ENCODE data around the gene KRTAP4-11.
"Not testable (repeated sequence)": the region's sequence is repeated elsewhere in the genome, so short reads cannot be mapped to it uniquely, and the experiment has no call there.

Gene KRTAP4-11

DNA sequence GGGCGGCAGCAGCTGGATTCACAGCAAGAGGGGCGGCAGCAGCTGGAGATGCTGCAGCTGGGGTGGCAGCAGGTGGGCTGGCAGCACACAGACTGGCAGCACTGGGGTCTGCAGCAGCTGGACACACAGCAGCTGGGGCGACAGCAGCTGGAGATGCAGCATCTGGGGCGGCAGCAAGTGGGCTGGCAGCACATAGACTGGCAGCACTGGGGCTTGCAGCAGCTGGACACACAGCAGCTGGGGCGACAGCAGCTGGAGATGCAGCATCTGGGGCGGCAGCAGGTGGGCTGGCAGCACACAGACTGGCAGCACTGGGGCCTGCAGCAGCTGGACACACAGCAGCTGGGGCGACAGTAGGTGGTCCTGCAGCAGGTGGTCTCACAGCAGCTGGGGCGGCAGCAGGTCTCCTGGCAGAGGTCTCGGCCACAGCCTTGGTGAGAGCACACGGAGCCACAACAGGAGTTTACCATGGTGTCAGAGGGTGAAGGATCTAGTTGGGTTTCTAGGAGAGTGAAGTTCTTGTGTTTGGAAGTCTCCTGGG is at the start of gene KRTAP4-11:
KRTAP4-11 (minus strand) TSS at position 528 of the 541 bp plus-strand sequence; CDS start at position 470, 58 bp downstream.
- not testable (repeated sequence) for DNase-seq

DNA sequence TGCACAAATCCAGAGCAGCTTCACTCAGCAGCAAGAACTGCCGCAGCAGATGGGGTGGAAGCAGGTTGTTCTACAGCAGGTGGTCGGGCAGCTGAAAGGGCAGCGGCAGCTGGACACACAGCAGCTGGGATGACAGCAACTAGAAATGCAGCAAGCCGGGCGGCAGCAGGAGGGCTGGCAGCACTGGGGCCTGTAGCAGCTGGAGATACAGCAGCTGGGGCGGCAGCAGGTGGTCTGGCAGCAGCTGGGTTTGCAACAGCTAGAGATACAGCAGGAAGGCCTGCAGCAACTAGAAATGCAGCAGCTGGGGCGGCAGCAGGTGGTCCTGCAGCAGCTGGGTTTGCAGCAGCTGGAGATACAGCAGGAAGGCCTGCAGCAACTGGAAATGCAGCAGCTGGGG is 49.4 kb upstream of the KRTAP4-11 start:
- no peak for DNase-seq

DNA sequence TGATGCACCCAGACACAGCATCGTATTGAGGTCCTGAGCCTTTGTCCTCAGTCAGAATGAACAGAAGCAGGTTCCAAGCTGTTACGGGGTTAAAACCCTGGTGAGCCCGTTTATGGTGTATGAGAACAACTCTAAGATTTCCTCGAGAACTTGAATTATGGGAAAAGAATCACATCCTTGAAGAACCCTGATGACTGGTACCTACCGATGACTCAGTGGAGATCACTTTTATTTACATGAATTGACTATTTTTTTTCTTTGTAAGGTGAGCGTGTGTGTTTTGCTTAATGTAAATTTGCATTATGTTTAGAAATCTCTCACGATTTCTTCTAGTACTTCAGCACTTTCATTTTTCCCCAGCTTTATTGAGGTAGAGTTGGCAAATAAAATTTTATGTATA is 45.7 kb upstream of the KRTAP4-11 start:
- no peak for DNase-seq

DNA sequence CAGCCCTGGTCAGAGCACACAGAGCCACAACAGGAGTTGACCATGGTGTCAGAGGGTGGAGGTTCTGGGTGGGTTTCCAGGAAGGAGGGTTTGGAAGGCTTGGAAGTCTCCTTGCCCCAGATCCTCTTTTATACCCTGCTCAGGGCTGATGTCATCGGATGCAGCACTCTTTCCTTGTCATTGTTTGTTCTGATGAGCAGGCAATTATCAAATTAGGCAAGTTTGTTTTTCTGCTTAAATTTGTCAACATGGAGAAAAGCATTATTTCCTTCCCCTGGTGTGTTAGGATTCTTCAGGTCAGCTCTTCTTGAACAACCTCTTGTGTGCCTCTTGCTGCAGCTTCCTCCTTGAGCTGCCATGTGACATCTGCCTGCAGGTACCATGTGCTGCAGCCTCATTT is 42.5 kb upstream of the KRTAP4-11 start, which contains the start of gene KRTAP4-4:
KRTAP4-4 (minus strand) TSS at position 101 of the 400 bp plus-strand sequence; CDS start at position 44, 57 bp downstream.
- no peak for DNase-seq

DNA sequence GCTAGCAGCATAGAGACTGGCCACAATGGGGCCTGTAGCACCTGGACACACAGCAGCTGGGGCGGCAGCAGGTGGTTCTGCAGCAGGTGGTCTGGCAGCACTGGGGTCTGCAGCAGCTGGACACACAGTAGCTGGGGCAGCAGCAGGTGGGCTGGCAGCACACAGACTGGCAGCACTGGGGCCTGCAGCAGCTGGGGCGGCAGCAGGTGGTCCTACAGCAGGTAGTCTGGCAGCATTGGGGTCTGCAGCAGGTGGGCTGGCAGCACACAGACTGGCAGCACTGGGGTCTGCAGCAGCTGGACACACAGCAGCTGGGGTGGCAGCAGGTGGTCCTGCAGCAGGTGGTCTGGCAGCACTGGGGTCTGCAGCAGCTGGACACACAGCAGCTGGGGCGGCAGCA is 42.0 kb upstream of the KRTAP4-11 start:
- not testable (repeated sequence) for DNase-seq

DNA sequence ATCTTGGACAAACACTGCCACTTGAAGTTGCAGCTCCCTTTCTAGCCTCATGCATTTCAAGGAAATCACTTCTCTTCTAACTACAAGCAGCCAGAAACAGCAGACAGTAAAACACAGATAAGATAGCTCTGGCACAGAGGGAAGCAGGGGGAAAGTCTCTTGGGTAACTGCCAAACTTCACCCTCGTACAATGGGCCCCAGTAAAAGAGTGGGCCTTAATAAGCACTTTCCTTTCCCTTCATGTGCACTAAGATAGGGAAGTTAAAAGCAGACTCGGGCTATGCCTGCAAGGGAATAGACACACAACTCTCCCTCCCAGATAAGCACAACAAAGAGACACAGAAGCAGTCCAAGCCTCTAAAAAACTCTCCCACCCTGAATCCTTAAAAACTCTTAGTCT is 35.7 kb upstream of the KRTAP4-11 start:
- DNase-seq: no peak

DNA sequence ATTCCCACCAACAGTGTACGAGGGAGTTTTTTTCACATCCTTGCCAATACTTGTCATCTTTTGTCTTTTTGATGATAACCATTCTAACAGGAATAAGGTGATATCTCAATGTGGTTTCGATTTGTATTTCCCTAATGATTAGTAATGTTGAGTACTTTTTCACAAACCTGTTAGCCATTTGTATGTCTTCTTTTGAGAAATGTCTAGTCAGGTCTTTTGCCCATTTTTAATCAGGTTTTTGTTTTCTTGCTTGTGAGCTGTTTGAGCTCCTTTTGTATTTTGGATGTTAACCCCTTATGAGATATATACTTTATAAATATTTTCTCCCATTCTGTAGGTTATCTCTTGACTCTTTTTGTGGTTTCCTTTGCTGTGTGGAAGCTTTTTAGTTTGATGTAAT is 33.4 kb upstream of the KRTAP4-11 start:
- no peak for DNase-seq

DNA sequence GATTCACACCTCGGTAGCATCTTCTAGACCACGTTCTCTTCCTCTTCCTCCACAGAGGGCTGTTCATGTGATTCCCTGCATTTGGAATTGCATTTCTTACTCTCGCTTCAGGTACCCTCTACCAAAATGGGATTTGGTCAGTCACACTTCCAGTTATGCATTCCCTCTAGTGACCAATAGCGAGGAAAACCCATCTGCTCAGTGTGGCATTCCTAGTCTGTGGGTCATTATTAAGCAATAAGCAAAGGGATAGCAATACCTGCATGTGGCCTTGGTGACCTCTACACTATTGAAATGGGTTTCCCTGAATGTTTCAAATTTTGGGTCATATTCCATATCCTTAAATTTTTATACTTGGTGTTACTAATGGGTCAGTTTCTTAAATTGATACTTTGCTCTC is 31.9 kb upstream of the KRTAP4-11 start:
- no peak for DNase-seq

DNA sequence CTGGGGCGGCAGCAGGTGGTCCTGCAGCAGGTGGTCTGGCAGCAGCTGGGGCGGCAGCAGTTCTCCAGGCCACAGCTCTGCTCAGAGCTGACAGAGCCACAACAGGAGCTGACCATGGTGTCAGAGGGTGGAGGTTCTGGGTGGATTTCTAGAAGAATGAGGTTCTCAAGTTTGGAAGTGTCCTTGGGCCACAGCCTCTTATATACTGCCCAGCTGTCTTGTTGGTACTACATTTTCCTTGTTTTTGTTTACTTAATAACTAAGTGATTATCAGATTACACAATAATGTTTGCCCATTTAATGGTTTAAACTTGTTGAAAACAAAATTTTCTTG is 31.4 kb upstream of the KRTAP4-11 start, which contains the start of gene KRTAP4-5:
KRTAP4-5 (minus strand) TSS at position 174 of the 334 bp plus-strand sequence; CDS start at position 116, 58 bp downstream.
- no peak for DNase-seq

DNA sequence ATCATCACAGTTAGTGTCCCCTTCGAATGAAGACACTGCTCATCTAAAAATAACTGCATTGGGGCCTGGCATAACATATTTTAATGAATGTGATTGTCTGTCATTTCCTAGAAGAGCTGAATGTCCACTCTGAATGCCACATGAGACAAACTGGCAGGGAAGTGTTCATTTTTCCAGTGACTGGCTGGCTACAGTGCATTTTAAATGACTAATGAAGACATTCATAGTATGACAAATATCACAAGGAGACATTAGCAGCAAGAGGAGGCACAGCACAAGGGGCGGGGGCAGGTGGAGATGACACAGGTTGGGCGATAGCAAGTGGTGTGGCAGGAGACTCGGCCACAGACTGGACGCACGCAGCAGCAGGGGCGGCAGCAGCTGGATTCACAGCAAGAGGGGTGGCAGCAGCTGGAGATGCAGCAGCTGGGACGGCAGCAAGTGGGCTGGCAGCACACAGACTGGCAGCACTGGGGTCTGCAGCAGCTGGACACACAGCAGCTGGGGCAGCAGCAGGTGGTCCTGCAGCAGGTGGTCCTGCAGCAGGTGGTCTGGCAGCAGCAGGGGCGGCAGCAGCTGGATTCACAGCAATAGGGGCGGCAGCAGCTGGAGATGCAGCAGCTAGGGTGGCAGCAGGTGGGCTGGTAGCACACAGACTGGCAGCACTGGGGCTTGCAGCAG is 30.9 kb upstream of the KRTAP4-11 start:
- DNase-seq: not testable (repeated sequence)

DNA sequence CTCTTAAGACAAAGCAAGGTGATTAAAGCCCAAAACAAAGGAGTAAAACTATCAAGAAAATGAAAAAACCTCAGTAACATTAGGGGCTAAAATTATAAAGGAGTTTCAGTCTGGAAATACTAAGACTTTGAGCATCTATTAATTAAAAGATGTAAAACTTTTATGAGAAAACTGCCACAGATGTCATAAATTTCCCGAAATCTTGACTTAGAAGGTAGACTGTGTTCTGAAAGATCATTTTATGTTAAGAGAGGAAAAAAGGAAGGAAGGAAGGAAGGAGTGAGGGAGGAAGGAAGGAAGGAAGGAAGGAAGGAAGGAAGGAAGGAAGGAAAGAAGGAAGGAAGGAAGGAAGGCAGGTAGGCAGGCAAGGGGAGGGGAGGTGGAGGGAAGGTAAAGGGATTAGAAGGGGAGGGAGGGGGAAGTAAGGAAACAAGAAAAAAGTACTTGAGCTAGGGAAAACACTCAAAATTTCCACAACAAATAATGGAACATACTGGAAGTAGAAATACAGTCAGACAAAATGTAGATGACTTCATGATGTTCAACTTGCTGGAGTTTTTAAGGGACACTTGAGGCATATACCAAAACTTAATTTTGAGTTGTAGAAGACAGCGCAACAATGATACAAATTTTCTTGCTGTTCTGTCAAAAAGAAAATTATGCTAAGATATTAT is 29.5 kb upstream of the KRTAP4-11 start:
- DNase-seq: no peak

DNA sequence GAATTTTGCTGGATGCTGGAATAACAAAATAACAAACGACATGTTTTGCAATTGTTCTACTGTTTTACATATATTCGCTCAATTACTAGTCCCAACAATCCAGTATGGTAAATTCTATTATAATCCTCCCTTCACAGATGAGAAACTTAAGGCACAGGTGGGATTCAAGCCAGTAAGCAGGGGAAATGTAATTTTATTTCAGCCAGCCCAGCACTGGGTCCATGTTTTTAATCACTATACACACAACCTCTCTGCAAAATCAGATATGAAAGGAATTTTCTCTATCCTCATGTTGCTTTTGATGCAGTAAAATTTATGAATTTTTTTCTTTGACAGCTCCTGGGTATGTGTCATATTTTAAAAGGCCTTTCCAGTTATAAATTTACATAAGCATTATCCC is 27.1 kb upstream of the KRTAP4-11 start:
- no peak for DNase-seq

DNA sequence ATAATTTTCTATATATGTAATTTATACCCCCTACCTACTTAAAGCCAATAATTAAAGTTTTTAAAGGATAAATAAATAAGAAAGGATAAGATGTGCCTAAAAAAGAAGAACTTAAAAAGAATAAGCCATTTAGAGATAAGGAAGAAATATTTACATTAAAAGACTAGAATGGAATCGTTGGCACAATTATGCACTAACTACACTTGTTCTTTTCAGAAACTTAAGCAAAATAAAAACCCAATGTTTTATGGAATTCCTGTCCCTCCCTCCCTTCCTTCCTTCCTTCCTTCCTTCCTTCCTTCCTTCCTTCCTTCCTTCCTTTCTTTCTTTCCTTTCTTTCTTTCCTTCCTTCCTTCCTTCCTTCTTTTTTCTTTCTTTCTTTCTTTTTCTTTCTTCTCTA is 26.7 kb upstream of the KRTAP4-11 start:
- no peak for DNase-seq

DNA sequence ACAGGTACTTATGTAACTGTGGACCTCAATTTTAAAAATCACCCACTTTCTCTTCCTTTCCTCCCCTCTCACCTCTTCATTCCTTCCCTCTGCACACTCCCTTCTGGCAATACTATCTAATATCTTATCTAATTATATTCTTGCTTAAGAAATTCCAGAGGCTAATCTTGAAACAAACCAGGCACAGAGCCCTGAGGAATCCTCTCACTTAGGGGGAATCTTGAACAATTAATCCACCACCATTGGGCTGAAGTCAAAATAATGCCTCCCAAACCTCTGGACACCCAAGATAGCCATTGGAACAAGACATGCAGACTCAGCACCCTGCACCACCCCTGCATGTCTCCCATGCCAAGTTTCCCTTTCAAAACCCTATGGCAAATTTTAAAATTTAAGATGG is 23.2 kb upstream of the KRTAP4-11 start:
- no peak for DNase-seq

DNA sequence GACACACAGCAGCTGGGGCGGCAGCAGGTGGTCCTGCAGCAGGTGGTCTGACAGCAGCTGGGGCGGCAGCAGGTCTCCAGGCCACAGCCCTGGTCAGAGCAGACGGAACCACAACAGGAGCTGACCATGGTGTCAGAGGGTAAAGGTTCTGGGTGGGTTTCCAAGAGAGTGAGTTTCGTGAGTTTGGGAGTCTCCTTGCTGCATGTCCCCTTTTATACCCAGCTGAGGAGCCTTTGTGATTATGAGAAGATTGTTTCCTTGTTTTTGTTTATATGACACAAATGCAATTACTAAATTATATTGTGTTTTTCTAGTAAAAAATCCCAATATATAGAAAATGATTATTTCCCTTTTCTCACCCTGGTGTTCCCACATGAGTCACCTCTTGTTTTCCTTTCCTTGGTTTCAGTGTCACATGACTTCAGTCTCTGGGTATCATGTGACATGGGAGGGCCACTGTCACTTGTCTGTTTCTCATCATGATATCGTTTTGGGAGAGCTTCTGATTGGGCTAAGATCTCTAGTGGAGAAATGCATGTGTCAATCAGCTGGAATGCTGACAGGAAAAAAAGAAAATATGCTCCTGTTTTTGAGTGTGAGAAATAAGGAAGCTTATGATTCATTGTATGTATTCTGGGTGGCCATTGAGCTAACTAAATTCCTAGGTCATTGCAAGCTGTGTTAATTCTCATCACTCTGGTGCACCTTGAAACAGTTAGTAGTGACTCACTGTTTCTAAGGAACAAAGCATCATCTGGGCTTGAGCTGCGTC is 22.4 kb upstream of the KRTAP4-11 start, which contains the start of gene KRTAP4-6:
KRTAP4-6 (minus strand) TSS at position 185 of the 772 bp plus-strand sequence; CDS start at position 128, 57 bp downstream.
- no peak for DNase-seq

DNA sequence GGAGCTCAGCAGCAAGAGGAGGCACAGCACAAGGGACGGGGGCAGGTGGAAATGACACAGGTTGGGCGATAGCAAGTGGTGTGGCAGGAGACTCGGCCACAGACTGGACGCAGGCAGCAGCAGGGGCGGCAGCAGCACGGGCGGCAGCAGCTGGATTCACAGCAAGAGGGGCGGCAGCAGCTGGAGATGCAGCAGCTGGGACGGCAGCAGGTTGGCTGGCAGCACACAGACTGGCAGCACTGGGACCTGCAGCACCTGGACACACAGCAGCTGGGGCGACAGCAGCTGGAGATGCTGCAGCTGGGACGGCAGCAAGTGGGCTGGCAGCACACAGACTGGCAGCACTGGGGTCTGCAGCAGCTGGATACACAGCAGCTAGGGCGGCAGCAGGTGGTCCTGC is 21.7 kb upstream of the KRTAP4-11 start:
- DNase-seq: not testable (repeated sequence)

DNA sequence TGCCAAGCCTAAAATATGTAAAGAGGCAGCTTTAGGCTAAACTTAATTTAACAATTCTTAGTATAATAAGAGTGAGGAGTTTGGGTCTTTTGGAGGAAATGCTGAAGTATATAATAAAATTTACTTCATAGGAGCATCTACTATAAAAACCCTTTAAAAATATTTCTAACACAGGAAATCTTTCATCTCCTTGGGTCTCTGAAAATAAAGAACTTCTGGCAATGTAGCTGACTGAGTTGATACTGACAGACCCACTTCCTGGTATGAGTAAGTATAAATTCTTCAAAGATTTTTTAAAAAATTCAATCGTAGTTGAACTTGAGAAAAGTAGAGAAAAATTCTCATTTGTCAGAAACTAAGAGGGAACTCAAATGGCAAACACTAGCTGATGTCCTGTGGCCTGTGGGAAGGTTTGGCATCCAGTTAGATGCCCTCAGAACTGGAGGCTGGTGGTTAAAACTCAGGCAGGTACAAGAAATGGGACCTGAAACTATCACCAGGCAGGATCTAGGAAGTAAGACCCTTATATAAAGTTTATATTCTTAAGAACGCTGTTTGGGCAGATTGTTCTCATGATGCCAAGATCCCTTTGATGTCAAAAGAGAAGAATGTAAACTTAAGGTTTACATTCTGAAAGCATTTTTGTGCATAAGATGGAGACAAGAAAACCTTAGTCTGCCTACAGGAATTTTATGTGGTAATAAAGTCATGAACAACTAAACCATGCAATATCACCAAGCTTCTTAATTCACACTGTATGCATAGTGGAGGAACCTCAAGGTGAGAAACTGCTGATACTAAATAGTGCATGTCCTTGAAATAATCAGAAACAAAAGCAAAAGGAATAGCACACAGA is 15.9 kb upstream of the KRTAP4-11 start:
- no peak for DNase-seq

DNA sequence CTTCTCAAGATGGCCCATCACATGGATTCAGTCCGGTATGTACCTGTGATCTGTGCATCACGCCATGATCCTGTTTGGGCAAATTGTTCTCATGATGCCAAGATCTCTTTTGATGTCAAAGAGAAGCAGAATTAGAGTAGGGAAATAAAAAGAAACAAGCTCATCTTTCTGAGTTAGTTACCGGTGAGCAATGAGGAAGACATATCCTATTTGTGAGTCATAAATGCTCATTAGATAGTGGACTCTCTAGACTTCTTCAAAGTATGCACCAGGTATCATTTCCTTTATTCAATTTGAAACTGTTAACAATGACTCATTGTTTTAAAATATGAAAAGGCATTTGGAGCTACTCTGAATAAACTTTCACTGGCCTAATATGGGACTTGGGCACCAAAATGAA is 13.8 kb upstream of the KRTAP4-11 start:
- DNase-seq: no peak

DNA sequence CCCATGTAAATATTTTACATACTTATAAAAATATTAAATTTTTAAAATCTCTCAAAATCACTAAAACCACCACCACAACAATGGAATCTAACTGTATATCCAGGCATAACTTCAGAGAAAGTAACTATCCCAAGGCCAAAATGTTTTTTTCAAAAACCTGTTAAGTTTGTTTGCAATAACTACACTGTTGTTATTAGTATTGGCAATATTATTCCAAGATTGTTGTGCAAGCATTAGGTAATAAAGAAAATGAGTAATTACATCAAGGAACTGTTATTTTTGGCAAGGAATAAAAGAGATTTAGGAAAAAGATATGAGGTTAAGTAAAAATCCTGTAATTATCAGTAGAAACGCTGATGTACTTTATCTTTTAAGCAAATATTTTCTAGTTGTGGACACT is 9.2 kb upstream of the KRTAP4-11 start:
- no peak for DNase-seq

DNA sequence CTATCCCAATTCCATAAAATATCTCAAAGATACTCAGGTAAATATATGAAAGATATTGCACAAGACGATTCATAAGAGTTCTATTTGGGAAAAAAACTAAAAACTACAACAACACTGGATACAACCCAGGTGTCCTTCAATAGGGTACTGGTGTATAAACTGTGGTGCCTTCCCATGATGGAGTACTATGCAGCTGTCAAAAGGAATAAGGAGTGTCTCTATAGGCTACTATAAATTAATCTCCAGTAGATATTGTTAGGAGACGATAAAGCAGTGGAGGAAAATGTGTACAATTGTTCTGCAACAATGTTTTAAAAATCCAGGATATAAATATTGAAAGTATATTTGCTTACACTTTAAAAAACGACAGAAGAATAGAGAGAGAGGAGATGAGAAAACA is 8.2 kb upstream of the KRTAP4-11 start:
- DNase-seq: no peak

DNA sequence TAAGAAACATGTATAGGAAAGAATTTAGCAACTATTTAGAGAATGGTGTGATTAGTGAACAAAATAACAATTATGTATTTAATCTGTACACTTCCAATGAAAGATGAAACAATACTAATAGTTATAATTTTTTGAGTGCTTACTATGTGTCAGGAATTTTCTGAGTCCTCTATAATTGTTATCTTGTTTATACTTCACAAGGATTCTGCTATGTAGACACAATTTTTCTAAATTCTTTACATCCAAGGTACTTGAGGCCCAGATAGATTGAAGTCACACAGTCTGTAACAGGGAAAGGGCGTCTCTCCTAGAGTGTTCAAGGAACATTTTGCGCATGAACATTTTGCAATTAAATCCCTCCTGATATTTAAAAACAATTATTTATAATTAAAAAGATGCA is 6.9 kb upstream of the KRTAP4-11 start:
- DNase-seq: no peak

DNA sequence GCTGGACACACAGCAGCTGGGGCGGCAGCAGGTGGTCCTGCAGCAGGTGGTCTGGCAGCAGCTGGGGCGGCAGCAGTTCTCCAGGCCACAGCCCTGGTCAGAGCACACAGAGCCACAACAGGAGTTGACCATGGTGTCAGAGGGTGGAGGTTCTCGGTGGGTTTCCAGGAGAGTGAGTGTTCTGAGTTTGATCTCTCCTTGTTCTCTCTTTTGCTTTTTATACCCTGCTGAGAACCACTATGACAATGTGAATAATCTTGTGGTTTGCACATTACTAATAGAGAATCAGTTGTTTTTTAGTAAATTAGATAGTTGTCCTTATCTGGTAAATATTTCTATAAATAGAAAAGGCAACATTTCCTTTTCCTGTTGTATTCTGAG is 5.8 kb upstream of the KRTAP4-11 start, which contains the start of gene KRTAP4-12:
KRTAP4-12 (minus strand) TSS at position 192 of the 381 bp plus-strand sequence; CDS start at position 132, 60 bp downstream.
- not testable (repeated sequence) for DNase-seq

Measured in NK-92 treated with Interleukin-12 subunit alpha and Interleukin-12 subunit beta, amount 100 ng/mL, for 24 hours (cell line).